ENCODE data around the gene GLI2. TPM values are rescaled to one million over a fixed set of nuclear protein-coding genes. Genes with fewer than 3 reads are reported as not detected.

GLI2 gene
- total and polyA plus RNA-seq, 2 donors (not counting 1 experiment from before 2014, with no cell fraction given): not detected

DNA sequence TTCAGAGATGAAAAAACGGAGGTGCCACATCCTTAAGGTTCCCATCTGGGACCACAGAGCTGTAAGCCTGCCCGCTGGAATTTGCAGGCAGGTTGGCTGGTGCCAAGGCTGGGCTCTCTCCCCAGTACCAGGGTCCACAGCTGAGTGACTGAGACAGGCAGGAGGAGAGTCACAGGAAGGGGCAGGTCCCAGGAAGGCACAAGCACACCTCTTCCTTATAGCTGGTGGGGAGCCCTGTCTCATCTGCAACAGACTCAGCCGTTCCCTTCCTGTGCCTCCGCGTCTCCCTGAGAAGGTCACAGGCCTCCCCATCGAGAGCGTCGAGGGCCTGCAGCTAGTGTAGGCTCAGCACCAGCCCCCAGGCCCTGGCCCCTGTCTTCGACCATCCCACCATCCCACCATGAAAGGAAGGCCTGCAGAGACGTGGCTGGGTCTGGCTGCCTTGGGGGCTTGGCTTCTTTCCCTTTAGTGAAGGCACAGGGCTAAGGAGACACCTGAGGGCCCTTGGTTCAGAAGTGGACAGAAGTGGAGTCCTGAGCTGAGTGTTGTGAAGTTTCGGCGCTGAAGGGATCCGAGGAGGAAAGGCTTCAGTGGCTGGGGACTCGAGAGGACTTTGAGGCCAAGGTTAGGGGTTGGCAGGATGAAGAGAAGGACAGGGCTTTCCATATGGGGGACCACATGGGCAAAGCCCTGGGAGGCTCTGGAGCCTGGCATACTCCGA is 26.8 kb downstream of the GLI2 start:
- no peak overlapping the region for H3K4me3 Mint-ChIP-seq
- DNase-seq (no peak), ATAC-seq (ENCODE audit: low read depth) (no peak)
- peaks cover 9% of the 10 kb centered on the region for H3K27me3 Mint-ChIP-seq
- Histone ChIP-seq H4K20me1 (ENCODE audit: control insufficient read depth, insufficient read depth, low read length, poor library complexity, severe bottlenecking) (no peaks in the 10 kb centered on the region), H3K9me3 (ENCODE audit: control extremely low read depth in 1 of 3, control insufficient read depth in 2 of 3, insufficient read depth in 1 of 3, low read length in 2 of 3) (peaks cover 0 to 6% (median 0%) of the 10 kb centered on the region in 3 donors), H3K9ac (ENCODE audit: low read length) (no peak overlapping the region), H3K27me3 (replicated peaks in 1 of 4; ENCODE audit: control extremely low read depth in 1 of 4, control insufficient read depth in 3 of 4, insufficient read depth in 4 of 4, low read length in 3 of 4) (peaks cover 0 to 6% (median 0%) of the 10 kb centered on the region in 4 experiments), H3K4me2 (replicated peaks; ENCODE audit: low read depth, low read length, poor library complexity, severe bottlenecking) (no peak overlapping the region), H3K36me3 (replicated peaks in 1 of 2; ENCODE audit: control extremely low read depth in 1 of 2, control insufficient read depth in 1 of 2, extremely low read depth in 1 of 2, insufficient read depth in 2 of 2, low read length in 1 of 2) (no peaks in the 10 kb centered on the region), H3K4me1 (ENCODE audit: control insufficient read depth in 2 of 2, insufficient read depth in 2 of 2, low read length in 2 of 2) (no peaks in the 10 kb centered on the region), H3K4me3 (ENCODE audit: control extremely low read depth in 1 of 5, extremely low read depth in 1 of 5, insufficient read depth in 1 of 5, low read depth in 2 of 5, low read length in 4 of 5) (no peak overlapping the region), H2AFZ (ENCODE audit: insufficient read depth, low read depth, low read length, poor library complexity, severe bottlenecking) (no peak overlapping the region), H3K79me2 (ENCODE audit: control insufficient read depth, insufficient read depth, low read length) (no peaks in the 10 kb centered on the region), H3K27ac (ENCODE audit: low read length in 2 of 2) (no peak overlapping the region)
- intact Hi-C loops (cut with micrococcal nuclease): no loop called here
- TF ChIP-seq EZH2 (IDR thresholded peaks at IDR 0.05; ENCODE audit: borderline replicate concordance, insufficient read depth, low read depth, low read length, poor library complexity, severe bottlenecking): no peak
- TF ChIP-seq, protein P1, sequence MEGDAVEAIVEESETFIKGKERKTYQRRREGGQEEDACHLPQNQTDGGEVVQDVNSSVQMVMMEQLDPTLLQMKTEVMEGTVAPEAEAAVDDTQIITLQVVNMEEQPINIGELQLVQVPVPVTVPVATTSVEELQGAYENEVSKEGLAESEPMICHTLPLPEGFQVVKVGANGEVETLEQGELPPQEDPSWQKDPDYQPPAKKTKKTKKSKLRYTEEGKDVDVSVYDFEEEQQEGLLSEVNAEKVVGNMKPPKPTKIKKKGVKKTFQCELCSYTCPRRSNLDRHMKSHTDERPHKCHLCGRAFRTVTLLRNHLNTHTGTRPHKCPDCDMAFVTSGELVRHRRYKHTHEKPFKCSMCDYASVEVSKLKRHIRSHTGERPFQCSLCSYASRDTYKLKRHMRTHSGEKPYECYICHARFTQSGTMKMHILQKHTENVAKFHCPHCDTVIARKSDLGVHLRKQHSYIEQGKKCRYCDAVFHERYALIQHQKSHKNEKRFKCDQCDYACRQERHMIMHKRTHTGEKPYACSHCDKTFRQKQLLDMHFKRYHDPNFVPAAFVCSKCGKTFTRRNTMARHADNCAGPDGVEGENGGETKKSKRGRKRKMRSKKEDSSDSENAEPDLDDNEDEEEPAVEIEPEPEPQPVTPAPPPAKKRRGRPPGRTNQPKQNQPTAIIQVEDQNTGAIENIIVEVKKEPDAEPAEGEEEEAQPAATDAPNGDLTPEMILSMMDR (IDR thresholded peaks at IDR 0.05): no peak
- WGBS (ENCODE audit: insufficient coverage): 90% methylated on average over 15 of the region's 15 CpGs
- H3K4me1 Mint-ChIP-seq: no peaks in the 10 kb centered on the region
- ChIA-PET CTCF (no interaction called here), POLR2A (no interaction called here)
- no peaks in the 10 kb centered on the region for H3K9me3 Mint-ChIP-seq (ENCODE audit: insufficient read depth)
- H3K27ac Mint-ChIP-seq: no peak overlapping the region

DNA sequence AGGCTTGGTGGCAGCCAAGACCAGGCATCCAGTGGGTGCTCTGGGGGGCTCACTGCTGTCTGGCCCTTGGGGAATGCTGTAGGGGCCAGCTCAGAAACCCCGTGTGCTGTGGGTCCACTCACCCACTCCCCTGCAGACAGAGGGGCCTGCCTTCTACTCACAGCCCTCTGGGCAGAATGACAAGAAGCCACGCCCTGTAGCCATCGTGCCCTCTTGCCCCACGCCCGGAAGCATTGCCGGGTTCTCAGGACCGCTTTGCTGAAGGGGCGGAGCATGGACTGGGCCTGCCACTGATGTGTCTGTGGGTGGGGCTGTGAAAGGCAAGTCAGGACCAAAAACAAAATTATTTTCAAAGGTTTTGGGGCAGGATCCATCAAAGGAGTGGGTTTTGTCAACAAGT is 27.8 kb downstream of the GLI2 start:
- H3K4me2 ChIP-seq (replicated peaks; ENCODE audit: low read depth, low read length, poor library complexity, severe bottlenecking): no peak overlapping the region
- no peak overlapping the region for H3K9ac ChIP-seq (ENCODE audit: low read length)
- no peak overlapping the region for H3K4me3 Mint-ChIP-seq
- H2AFZ ChIP-seq (ENCODE audit: insufficient read depth, low read depth, low read length, poor library complexity, severe bottlenecking): no peak overlapping the region
- peaks cover 0 to 1% (median 0%) of the 10 kb centered on the region in 3 donors for H3K9me3 ChIP-seq (ENCODE audit: control extremely low read depth in 1 of 3, control insufficient read depth in 2 of 3, insufficient read depth in 1 of 3, low read length in 2 of 3)
- H3K27ac Mint-ChIP-seq: no peak overlapping the region
- no peak overlapping the region for H3K4me3 ChIP-seq (ENCODE audit: control extremely low read depth in 1 of 5, extremely low read depth in 1 of 5, insufficient read depth in 1 of 5, low read depth in 2 of 5, low read length in 4 of 5)
- no peaks in the 10 kb centered on the region for H4K20me1 ChIP-seq (ENCODE audit: control insufficient read depth, insufficient read depth, low read length, poor library complexity, severe bottlenecking)
- H3K36me3 ChIP-seq (replicated peaks in 1 of 2; ENCODE audit: control extremely low read depth in 1 of 2, control insufficient read depth in 1 of 2, extremely low read depth in 1 of 2, insufficient read depth in 2 of 2, low read length in 1 of 2): no peaks in the 10 kb centered on the region
- no peaks in the 10 kb centered on the region for H3K9me3 Mint-ChIP-seq (ENCODE audit: insufficient read depth)
- no peaks in the 10 kb centered on the region for H3K79me2 ChIP-seq (ENCODE audit: control insufficient read depth, insufficient read depth, low read length)
- no peak for DNase-seq
- ChIA-PET CTCF (no interaction called here), POLR2A (no interaction called here)
- H3K27me3 ChIP-seq (replicated peaks in 1 of 4; ENCODE audit: control extremely low read depth in 1 of 4, control insufficient read depth in 3 of 4, insufficient read depth in 4 of 4, low read length in 3 of 4): peaks cover 0 to 6% (median 0%) of the 10 kb centered on the region in 4 experiments
- intact Hi-C loops (cut with micrococcal nuclease): no loop called here
- no peak overlapping the region for H3K27ac ChIP-seq (ENCODE audit: low read length in 2 of 2)
- TF ChIP-seq, protein P1 (IDR thresholded peaks at IDR 0.05): no peak
- no peak for TF ChIP-seq EZH2 (IDR thresholded peaks at IDR 0.05; ENCODE audit: borderline replicate concordance, insufficient read depth, low read depth, low read length, poor library complexity, severe bottlenecking)
- 85% methylated on average over 7 of the region's 8 CpGs for WGBS (ENCODE audit: insufficient coverage)
- no peaks in the 10 kb centered on the region for H3K4me1 ChIP-seq (ENCODE audit: control insufficient read depth in 2 of 2, insufficient read depth in 2 of 2, low read length in 2 of 2)
- no peak for ATAC-seq (ENCODE audit: low read depth)
- no peaks in the 10 kb centered on the region for H3K27me3 Mint-ChIP-seq
- H3K4me1 Mint-ChIP-seq: no peaks in the 10 kb centered on the region

Measured in B cell (primary cell).